Ramos (cell line): ENCODE measurements around the gene UGT1A8.
"Not testable (repeated sequence)": the region's sequence is repeated elsewhere in the genome, so short reads cannot be mapped to it uniquely, and the experiment has no call there.

Experiments used
- in situ Hi-C: fragments of 300-500 bp; cut with MboI; formaldehyde crosslinking; loops from one replicate; pipeline ENCODE4 v1.14.3; 2022; ENCODE audit warnings: low sequenced_read_pairs; ENCODE audit not compliant: unreplicated experiment

Gene UGT1A8

DNA sequence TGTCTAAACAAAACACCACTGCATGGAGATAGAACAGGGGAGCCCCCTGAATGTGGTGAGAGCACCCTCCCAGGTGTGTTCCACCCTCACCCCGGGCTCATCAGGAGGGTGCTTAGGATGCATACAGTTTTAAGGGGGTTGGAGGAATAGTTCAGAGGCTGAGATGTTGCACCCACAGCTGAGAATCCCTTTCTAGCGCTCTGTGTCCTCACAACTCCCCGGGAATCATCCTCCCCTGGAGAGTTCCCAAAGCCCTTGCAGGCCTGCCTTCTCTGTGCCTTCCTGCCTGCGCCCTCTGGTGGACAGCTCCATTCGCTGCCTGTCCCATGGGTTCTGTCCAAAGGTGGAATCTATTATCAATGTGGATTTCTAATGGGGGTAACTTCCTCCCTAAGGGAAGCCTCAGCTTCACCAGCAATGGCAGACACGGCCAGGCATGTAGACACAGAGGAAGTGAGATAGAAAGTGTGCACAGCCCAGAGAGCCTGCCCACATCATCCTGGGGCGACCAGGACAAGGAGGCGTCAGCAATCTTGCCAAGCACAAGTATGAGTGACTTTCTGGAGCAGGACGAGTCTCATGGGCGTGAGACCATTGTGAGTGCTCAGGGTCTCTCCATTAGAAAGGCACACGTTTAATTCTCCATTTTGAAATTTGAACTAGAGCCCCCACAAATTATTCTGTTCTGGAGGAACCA is 94.0 kb downstream of the UGT1A8 start:
- in situ Hi-C loops = no loop called here

DNA sequence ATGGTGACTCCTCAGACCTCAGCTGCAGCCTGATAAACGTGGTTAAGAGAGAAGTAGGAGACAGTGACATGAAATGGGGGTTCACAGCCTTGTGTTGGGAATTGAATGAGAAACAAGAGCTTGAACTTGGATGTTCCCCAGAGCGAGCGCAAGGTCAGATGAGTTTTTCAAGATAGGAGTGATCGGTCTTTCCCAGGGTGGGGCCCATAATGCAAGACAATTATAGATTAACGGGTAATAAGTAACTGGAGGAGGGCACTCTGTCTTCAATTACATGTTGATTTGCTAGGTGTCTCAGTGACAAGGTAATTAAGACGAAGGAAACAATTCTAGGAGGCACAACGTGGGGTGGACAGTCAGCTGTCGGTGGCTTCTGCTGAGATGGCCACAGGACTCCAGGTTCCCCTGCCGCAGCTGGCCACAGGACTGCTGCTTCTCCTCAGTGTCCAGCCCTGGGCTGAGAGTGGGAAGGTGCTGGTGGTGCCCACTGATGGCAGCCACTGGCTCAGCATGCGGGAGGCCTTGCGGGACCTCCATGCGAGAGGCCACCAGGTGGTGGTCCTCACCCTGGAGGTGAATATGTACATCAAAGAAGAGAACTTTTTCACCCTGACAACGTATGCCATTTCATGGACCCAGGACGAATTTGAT is 95.3 kb downstream of the UGT1A8 start, which contains the start of gene UGT1A5:
UGT1A5 (plus strand) TSS at position 297 of the 651 bp plus-strand sequence; CDS start at position 382, 85 bp downstream.
- in situ Hi-C loops = no loop called here

DNA sequence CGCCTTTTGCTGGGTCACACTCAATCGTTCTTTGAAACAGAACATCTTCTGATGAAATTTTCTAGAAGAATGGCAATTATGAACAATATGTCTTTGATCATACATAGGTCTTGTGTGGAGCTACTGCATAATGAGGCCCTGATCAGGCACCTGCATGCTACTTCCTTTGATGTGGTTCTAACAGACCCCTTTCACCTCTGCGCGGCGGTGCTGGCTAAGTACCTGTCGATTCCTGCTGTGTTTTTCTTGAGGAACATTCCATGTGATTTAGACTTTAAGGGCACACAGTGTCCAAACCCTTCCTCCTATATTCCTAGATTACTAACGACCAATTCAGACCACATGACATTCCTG is 95.8 kb downstream of the UGT1A8 start:
- in situ Hi-C loops = no loop called here

DNA sequence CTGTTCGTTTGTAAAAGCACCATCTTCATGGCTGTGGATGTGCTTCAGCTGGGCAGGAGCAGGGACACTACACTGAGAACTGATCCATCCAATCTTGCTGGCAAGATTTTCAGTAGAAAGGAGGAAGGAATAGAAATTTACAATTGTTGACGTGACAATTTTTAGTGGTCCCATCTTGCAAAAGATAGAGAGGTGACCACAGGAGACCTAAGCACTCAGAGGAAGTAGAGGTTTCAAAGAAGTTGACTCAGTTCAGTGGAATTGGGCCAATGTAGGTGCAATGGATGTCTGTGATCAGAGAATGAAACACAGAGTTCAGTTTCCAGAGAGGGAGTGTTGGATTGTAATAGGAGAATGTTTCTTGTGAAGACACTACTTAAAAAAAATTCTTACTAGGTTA is 96.7 kb downstream of the UGT1A8 start:
- in situ Hi-C loops = no loop called here

DNA sequence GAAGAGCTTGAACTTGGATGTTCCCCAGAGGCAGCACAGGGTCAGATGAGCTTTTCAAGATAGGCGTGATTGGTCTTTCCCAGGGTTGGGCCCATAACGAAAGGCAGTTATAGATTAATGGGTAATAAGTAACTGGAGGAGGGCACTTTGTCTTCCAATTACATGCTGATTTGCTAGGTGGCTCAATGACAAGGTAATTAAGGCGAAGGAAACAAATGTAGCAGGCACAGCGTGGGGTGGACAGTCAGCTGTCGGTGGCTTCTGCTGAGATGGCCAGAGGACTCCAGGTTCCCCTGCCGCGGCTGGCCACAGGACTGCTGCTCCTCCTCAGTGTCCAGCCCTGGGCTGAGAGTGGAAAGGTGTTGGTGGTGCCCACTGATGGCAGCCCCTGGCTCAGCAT is 101.1 kb downstream of the UGT1A8 start, which contains the start of gene UGT1A4:
UGT1A4 (plus strand) TSS at position 185 of the 400 bp plus-strand sequence; CDS start at position 270, 85 bp downstream.
- in situ Hi-C loops = no loop called here

DNA sequence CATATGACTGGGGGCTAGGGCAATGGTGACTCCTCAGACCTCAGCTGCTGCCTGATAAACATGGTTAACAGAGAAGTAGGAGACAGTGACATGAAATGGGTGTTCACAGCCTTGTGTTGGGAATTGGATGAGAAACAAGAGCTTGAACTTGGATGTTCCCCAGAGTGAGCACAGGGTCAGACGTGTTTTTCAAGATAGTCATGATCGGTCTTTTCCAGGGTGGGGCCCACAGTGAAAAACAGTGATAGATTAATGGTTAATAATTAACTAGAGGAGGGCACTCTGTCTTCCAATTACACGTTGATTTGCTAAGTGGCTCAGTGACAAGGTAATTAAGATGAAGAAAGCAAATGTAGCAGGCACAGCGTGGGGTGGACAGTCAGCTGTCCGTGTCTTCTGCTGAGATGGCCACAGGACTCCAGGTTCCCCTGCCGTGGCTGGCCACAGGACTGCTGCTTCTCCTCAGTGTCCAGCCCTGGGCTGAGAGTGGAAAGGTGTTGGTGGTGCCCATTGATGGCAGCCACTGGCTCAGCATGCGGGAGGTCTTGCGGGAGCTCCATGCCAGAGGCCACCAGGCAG is 111.4 kb downstream of the UGT1A8 start, which contains the start of gene UGT1A3:
UGT1A3 (plus strand) TSS at position 320 of the 579 bp plus-strand sequence; CDS start at position 405, 85 bp downstream.
- in situ Hi-C loops = no loop called here

DNA sequence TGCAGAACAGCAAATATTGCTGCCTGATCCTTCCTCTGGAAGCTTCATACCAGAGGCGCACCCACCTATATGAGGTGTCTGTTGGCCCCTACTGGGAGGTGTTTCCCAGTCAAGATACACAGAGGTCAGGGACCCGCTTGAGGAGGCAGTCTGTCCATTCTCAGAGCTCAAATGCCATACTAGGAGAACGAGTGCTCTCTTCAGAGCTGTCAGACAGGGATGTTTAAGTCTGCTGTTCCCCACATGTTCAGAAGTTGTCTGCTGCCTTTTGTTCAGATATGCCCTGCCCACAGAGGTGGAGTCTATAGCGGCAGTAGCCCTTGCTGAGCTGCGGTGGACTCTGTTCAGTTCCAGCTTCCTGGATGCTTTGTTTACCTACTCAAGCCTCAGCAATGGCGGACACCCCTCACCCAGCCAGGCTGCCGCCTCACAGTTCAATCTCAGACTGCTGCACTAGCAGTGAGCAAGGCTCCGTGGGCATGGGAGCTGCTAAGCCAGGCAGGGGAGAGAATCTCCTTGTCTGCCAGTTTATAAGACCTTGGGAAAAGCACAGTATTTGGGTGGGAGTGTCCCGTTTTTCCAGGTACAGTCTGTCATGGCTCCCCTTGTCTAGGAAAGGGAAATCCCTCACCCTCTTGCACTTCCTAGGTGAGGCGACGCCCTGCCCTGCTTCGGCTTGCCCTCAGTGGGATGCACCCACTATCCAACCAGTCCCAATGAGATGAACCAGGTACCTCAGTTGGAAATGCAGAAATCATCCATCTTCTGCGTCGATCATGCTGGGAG is 119.6 kb downstream of the UGT1A8 start:
- in situ Hi-C loops = not testable (repeated sequence)

DNA sequence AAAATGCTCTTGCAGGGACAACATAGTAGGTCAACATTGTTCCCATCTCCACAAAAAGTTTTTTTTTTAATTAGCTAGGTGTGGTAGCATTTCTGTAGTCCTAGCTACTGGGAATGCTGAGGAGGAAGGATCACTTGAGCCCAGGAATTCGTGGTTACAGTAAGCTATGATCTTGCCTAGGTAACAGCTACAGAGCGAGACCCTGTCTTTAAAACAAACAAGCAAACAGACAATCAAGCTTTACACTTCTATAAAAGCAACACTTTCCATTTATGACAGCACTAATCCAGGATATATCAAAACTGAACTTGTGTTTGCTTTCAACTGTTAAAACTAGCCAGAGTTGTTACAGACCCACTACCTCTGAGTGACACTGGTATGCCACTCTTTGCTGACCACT is 123.4 kb downstream of the UGT1A8 start:
- in situ Hi-C loops = no loop called here

DNA sequence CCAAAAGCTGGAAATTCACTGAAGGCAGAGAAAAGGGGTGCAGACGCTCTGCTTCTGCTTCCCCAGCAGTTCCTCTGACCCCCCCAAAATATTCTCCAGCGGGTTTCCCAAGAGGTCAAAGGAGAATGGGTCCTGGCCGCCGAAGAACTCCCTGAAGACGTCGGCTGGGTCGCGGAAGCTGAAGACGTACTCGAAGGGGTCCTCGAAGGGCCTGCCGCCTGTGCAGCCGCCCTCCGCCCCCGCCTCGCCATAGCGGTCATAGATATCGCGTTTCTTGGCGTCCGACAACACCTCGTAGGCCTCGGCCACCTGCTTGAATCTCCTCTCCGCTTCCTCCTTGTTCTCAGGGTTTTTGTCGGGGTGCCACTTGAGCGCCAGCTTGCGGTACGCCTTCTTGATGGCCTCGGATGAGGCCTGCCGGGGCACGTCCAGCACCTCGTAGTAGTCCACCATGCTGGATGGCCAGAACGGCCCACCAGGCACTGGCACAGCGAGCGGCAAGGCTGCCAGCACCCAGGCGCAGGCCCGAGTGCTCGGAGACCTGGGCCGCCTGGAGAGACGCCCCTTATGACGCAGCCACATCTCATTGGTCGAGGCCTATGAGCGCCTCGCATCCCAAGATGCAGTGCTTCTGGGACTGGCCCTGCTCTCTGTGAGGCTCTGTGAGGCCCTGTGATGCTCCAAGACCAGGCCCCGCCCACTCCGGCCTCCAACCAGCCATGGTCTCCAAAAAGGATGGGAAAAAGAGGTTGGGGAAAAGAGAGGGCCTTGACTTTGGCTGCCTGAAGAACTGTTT is 126.2 kb downstream of the UGT1A8 start:
- in situ Hi-C loops = no loop called here

DNA sequence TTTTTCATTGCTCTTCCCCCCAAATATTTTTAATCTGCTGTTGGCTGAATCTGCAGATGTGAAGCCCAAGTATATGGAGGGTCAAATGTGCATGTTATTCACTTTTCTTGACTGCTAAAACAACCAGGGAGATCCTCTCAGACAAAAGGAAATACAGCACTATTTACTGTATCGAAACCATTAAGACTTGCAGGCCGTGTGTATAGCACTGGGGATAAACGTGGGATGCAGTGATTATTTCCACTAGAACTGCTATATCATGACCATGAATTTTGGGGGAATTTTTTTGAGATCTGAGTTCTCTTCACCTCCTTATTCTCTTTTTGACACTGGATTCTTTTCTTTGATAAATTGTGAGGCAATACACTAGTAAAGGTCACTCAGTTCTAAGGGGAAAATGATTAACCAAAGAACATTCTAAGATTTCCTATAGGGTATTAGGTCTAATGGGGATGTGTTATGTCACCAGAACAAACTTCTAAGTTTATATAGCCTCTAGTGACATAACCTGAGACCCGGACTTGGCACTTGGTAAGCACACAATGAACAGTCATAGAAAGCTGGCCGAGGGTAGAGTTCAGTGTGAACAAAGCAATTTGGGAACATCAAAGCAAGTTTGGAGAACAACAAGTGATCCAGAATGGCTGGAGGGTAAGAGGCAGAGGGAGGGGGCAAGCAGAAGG is 127.8 kb downstream of the UGT1A8 start:
- in situ Hi-C loops = no loop called here

DNA sequence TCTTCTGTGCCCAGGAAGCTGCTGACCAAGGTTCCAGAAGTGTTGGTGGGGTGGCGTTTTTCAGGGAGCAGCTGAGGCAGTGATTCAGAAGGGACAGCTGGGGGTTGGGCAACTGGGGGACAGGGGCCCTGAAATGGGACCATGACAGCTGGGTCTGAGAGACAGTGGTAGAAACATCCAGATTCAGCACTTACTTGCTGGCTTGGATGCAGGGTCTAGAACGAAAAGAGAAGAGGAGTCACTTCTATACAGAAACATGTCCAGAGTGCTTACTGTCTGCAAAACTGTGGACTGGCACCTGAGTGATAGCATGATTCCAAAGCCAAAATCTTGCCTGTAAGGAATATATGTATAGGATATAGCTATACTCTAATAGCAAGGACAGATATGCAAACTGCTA is 128.4 kb downstream of the UGT1A8 start:
- in situ Hi-C loops = not testable (repeated sequence)

DNA sequence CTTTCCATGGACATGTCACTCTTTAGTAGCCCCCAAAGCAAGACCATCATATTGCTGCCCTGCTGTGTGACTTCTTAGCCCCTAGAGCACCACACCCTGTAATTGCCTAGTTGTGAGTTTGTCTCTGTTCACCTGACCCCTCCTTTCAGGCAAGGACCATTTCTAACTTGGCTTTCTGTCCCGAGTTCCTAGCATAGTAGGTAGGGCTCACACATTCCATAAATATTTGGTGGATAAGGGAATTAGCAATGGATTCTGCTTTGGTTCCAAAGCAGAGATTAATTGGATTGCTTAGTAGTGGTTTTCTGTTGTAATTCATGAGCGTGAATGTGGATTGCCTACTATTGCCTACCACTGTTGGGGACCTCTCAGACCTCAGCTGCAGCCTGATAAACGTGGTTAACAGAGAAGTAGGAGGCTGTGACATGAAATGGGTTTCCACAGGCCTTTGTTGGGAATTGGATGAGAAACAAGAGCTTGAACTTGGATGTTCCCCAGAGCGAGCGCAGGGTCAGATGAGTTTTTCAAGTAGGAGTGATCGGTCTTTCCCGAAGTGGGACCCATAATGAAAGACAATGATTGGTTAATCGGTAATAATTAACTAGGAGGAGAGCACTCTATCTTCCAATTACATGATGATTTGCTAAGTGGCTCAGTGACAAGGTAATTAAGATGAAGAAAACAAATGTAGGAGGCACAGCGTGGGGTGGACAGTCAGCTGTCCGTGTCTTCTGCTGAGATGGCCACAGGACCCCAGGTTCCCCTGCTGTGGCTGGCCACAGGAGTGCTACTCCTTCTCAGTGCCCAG is 129.2 kb downstream of the UGT1A8 start:
- in situ Hi-C loops = no loop called here

DNA sequence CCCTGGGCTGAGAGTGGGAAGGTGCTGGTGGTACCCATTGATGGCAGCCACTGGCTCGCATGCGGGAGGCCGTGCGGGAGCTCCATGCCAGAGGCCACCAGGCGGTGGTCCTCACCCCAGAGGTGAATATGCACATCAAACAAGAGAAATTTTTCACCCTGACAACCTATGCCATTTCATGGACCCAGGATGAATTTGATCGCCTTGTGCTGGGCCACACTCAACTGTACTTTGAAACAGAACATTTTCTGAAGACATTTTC is 129.8 kb downstream of the UGT1A8 start:
- in situ Hi-C loops = no loop called here

DNA sequence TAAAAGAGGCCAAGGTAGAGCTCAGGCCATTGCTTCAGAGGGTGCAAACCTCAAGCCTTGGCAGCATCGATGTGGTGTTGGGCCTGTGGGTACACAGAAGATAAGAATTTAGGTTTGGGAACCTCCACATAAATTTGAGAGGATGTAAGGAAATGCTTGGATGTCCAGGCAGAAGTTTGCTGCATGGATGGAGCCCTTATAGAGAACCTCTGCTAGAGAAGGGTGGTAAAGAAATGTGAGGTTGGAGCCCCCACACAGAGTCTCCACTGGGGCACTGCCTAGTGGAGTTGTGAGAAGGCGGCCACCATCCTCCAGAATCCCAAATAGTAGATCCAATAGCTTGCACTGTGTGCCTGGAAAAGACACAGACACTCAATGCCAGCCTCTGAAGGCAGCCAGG is 133.3 kb downstream of the UGT1A8 start:
- in situ Hi-C loops = not testable (repeated sequence)

DNA sequence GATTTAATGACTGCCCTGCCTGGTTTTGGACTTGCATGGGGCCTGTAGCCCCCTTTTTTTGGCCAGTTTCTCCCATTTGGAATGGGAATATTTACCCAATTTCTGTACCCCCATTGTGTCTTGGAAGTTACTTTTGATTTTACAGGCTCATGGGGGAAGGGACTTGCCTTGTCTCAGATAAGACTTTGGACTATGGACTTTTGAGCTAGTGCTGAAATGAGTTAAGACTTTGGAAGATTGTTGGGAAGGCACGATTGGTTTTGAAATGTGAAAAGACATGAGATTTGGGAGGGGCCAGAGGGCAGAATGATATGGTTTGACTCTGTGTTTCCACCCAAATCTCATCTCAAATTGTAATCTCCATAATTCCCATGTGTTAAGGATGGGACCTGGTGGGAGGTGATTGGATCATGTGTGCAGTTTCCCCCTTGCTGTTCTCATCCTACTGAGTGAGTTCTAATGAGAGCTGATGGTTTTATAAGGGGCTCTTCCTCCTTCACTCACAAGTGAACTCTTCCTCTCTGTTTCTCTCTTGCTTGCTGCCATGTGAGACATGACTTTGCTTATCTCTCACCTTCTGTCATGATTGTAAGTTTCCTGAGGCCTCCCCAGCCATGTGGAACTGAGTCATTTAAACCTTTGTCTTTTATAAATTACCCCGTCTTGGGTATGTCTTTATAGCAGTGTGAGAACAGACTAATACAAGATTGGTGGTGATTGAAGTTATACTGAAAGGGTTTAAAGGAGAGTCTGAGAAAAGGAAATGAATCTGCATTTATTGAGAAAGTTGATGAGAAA is 134.0 kb downstream of the UGT1A8 start:
- in situ Hi-C loops = not testable (repeated sequence)

DNA sequence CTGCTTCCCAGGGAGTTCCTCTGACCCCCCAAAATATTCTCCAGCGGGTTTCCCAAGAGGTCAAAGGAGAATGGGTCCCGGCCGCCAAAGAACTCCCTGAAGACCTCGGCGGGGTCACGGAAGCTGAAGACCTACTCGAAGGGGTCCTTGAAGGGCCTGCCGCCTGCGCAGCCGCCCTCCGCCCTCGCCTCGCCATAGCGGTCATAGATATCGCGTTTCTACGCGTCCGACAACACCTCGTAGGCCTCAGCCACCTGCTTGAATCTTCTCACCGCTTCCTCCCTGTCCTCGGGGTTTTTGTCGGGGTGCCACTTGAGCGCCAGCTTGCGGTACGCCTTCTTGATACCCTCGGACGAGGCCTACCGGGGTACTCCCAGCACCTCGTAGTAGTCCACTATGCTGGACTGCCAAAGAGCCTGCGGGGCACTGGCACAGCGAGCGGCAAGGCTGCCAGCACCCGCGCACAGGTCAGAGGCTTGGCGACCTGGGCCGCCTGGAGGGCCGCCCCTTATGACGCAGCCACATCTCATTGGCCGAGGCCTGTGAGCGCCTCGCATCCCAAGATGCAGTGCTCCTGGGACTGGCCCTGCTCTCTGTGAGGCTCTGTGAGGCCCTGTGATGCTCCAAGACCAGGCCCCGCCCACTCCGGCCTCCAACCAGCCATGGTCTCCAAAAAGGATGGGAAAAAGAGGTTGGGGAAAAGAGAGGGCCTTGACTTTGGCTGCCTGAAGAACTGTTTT is 137.6 kb downstream of the UGT1A8 start:
- in situ Hi-C loops = no loop called here

DNA sequence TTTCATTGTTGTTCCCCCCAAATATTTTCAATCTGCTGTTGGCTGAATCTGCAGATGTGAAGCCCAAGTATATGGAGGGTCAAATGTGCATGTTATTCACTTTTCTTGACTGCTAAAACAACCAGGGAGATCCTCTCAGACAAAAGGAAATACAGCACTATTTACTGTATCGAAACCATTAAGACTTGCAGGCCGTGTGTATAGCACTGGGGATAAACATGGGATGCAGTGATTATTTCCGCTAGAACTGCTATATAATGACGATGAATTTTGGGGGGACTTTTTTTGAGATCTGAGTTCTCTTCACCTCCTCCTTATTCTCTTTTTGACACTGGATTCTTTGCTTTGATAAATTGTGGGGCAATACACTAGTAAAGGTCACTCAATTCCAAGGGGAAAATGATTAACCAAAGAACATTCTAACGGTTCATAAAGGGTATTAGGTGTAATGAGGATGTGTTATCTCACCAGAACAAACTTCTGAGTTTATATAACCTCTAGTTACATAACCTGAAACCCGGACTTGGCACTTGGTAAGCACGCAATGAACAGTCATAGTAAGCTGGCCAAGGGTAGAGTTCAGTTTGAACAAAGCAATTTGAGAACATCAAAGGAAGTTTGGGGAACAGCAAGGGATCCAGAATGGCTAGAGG is 139.1 kb downstream of the UGT1A8 start:
- in situ Hi-C loops = no loop called here
